AG04450 (cell line): ENCODE data around the gene ZNF783. TPM values are rescaled to one million over a fixed set of nuclear protein-coding genes. Genes with fewer than 3 reads are reported as not detected.
"Not testable (repeated sequence)": the region's sequence is repeated elsewhere in the genome, so short reads cannot be mapped to it uniquely, and the experiment has no call there.

Experiments used
- CTCF ChIA-PET: fragments of 300-600, 350-600 bp; formaldehyde crosslinking; extraction: SDS; loops from one replicate; lab custom pipeline; 2022; ENCODE audit warnings: antibody characterized with exemption, inconsistent platforms; lab: Charles Lee
- POLR2A ChIA-PET: fragments of 350-600 bp; formaldehyde crosslinking; extraction: SDS; loops from one replicate; lab custom pipeline; 2021; ENCODE audit warnings: antibody characterized with exemption, inconsistent platforms; lab: Yijun Ruan, JAX
- DNase-seq: peaks from one replicate; pipeline ENCODE4 v3.0.0-alpha.2; 2011; ENCODE audit warnings: low read depth, low spot score
- H3K27ac ChIP-seq: one replicate; pipeline ENCODE4 v1.5.1; 2012; ENCODE audit warnings: low read depth, low read length, control low read depth
- H3K27me3 ChIP-seq: one replicate; pipeline ENCODE4 v1.6.0; 2012; ENCODE audit warnings: low read length; ENCODE audit not compliant: control insufficient read depth, insufficient read depth
- H3K4me3 ChIP-seq: 2 replicates; pipeline ENCODE4 v1.5.1; 2011; ENCODE audit warnings: mild to moderate bottlenecking, low read depth, low read length, control low read depth
- H3K9me3 ChIP-seq: 2 replicates; pipeline ENCODE4 v1.5.1; 2012; ENCODE audit warnings: low read length; ENCODE audit not compliant: control insufficient read depth, insufficient read depth
- CTCF ChIP-seq: IDR thresholded peaks from 2 replicates; pipeline ENCODE4 v1.5.1; 2011; ENCODE audit warnings: low read depth, low read length, control low read depth, inconsistent platforms
- polyA plus RNA-seq: library from polyadenylated mRNA; depleted of rRNA; stranded (reverse); fragments of >200 nt; gene quantifications from 2 replicates; pipeline ENCODE4 v1.2.3, GENCODE V29; 2011

ZNF783 gene
- polyA plus RNA-seq, 1 experiment: 5.2 TPM

- Histone ChIP-seq H3K4me3 (no peak overlapping the region), H3K27ac (no peak overlapping the region), H3K27me3 (no peaks in the 10 kb centered on the region), H3K9me3 (peaks cover 13% of the 10 kb centered on the region; the same call in 1 of the 2 replicates)
- DNase-seq: no peak
- TF ChIP-seq CTCF: no peak
- ChIA-PET POLR2A (no interaction called here), CTCF (interaction anchor here (0.5 kb wide), 1 partner anchor 50 kb away, joined by 4 read pairs; no protein-coding TSS in a partner anchor)
Observed at GRCh38 chr7:149225106-149225505, 36.9 kb upstream of the ZNF783 start.

- POLR2A ChIA-PET: no interaction called here
- no peaks in the 10 kb centered on the region for H3K27me3 ChIP-seq
- no peak overlapping the region for H3K27ac ChIP-seq
- no peak for DNase-seq
- no peak for TF ChIP-seq CTCF
- peaks cover 13% of the 10 kb centered on the region; the same call in 1 of the 2 replicates for H3K9me3 ChIP-seq
- H3K4me3 ChIP-seq: no peak overlapping the region
- CTCF ChIA-PET: no interaction called here
Observed at GRCh38 chr7:149225656-149226055, 36.3 kb upstream of the ZNF783 start.

- H3K9me3 ChIP-seq: peaks cover 13% of the 10 kb centered on the region; the same call in 1 of the 2 replicates
- CTCF ChIA-PET: interaction anchor here (1.6 kb wide), 1 partner anchor 30 kb away, joined by 3 read pairs; no protein-coding TSS in a partner anchor
- DNase-seq, H3K27me3 ChIP-seq, H3K27ac ChIP-seq, POLR2A ChIA-PET, H3K4me3 ChIP-seq: not testable (repeated sequence)
Observed at GRCh38 chr7:149226366-149226765, 35.6 kb upstream of the ZNF783 start.

GRCh38 chr7:149226840-149227494 lies 35.0 kb upstream of the ZNF783 start:
- H3K27ac ChIP-seq: no peak overlapping the region
- TF ChIP-seq CTCF: no peak
- peaks cover 13% of the 10 kb centered on the region; the same call in 1 of the 2 replicates for H3K9me3 ChIP-seq
- H3K4me3 ChIP-seq: no peak overlapping the region
- POLR2A ChIA-PET: no interaction called here
- CTCF ChIA-PET: interaction anchor here (1.6 kb wide), 1 partner anchor 31 kb away, joined by 3 read pairs; no protein-coding TSS in a partner anchor
- H3K27me3 ChIP-seq: no peaks in the 10 kb centered on the region
- no peak for DNase-seq

- H3K9me3 ChIP-seq: peaks cover 13% of the 10 kb centered on the region; the same call in 1 of the 2 replicates
- H3K4me3 ChIP-seq: no peak overlapping the region
- CTCF ChIA-PET: interaction anchor here (0.6 to 1.2 kb wide), 5 partner anchors 19 to 102 kb away, joined by 3 read pairs; partner anchors contain the start of genes ZNF425 and ZNF783
- no peak for DNase-seq
- no peaks in the 10 kb centered on the region for H3K27me3 ChIP-seq
- POLR2A ChIA-PET: interaction anchor here (1.5 kb wide), 1 partner anchor 33 kb away, joined by 4 read pairs; the partner anchor contains the start of gene ZNF282
- no peak for TF ChIP-seq CTCF
- no peak overlapping the region for H3K27ac ChIP-seq
Observed at GRCh38 chr7:149228831-149229471, 33.0 kb upstream of the ZNF783 start.
